Heart left ventricle (tissue), 13 donors: ENCODE measurements around the gene XIRP1.

Source experiments
- CTCF ChIP-seq, 12 donors: fragments of 200-600 bp; sonication (generic) in 4 of 12; IDR thresholded peaks; one replicate each; pipeline versions ENCODE4 v1.5.0 to v1.8.0; 2018 to 2022; ENCODE audit warnings: antibody characterized with exemption in 12 of 12, mild to moderate bottlenecking in 5 of 12
- POLR2A ChIP-seq, 2 donors: fragments of 450-650 bp; IDR thresholded peaks; one replicate each; pipeline ENCODE4 v1.6.1; 2017; ENCODE audit warnings: antibody characterized with exemption in 2 of 2, mild to moderate bottlenecking in 2 of 2, moderate library complexity in 2 of 2
- donor health status: ischemic (EF 13 %, LVEDD 7.1; RV severe dilation, severe dysfunction).
- donor health status: DM: no; HTN: yes; CAD: no.
- donor health status: DM: no; HTN: no; CAD: no.
- donor health status: ischemic (EF 25% LVEDD 6.9; RV normal size, moderate dysfunction).
- donor health status: ischemic (EF 25% LVEDD 5.7; RV mildly dilated, moderate dysfunction).
- donor health status: ischemic (EF 35%, LVEDD 5.7; RV mildly dilated, moderate dysfunction).
- donor health status: nonischemic (EF 11% LVEDD 7.7; RV severe dilation, severe dysfunction).
- donor health status: DM: yes; HTN: yes; CAD: no.
- donor health status: PGD.
- donor health status: ischemic (EF 29% LVEDD 5.4; RV normal size, mild dysfunction).
- donor health status: nonischemic (EF 23%, LVEDD 6.1; RV moderate dilation, normal function).

- no peak for TF ChIP-seq CTCF (IDR thresholded peaks at IDR 0.05)
- TF ChIP-seq POLR2A (IDR thresholded peaks at IDR 0.05): no peak
Measured at GRCh38 chr3:39224288-39224687, 31.9 kb upstream of the XIRP1 start.
